ENCODE measurements around the gene CEACAM8.

Gene CEACAM8

GRCh38 chr19:42553292-42554045 lies 41.3 kb downstream of the CEACAM8 start:
- CTCF ChIA-PET, result interaction anchor here (1.7 to 4.8 kb wide), 2 partner anchors 10 to 13 kb away, joined by 8 to 23 read pairs; no protein-coding TSS in a partner anchor
- no peak overlapping the region for H3K4me3 ChIP-seq (ENCODE audit: low read depth, low read length)
- H3K27ac ChIP-seq (ENCODE audit: extremely low read depth, low read depth, low read length), result no peak overlapping the region
- no peak for TF ChIP-seq ZNF624 (tag by site-specific recombination; IDR thresholded peaks at IDR 0.05)
- no peak for TF ChIP-seq SETDB1 (IDR thresholded peaks at IDR 0.05; ENCODE audit: insufficient read length, low read length)
- no peak for TF ChIP-seq ZNF585B (tag by site-specific recombination; IDR thresholded peaks at IDR 0.05)
- no peak for TF ChIP-seq BCL6B (tag by site-specific recombination; IDR thresholded peaks at IDR 0.05)
- TF ChIP-seq ZNF416 (tag by site-specific recombination; IDR thresholded peaks at IDR 0.05), result no peak
- TF ChIP-seq GLIS1 (tag by site-specific recombination; IDR thresholded peaks at IDR 0.05), result no peak
- TF ChIP-seq ZEB2 (tag by site-specific recombination; IDR thresholded peaks at IDR 0.05), result no peak
- TF ChIP-seq ZNF335 (tag by site-specific recombination; conservative IDR thresholded peaks at IDR 0.05), result no peak
- TF ChIP-seq ZNF629 (tag by site-specific recombination; IDR thresholded peaks at IDR 0.05), result no peak
- no peak for TF ChIP-seq ZBTB11 (tag by site-specific recombination; conservative IDR thresholded peaks at IDR 0.05; ENCODE audit: low read depth)
- no peak for TF ChIP-seq ZNF404 (tag by site-specific recombination; IDR thresholded peaks at IDR 0.05)
- no peak for TF ChIP-seq ZBTB44 (tag by site-specific recombination; IDR thresholded peaks at IDR 0.05)
- no peak for TF ChIP-seq ZBTB26 (tag by site-specific recombination; optimal IDR thresholded peaks at IDR 0.05)
- no peak for TF ChIP-seq REST (tag by site-specific recombination; IDR thresholded peaks at IDR 0.05)
- TF ChIP-seq ZNF76 (tag by site-specific recombination; IDR thresholded peaks at IDR 0.05; ENCODE audit: borderline replicate concordance, low read depth), result no peak
- no peak for TF ChIP-seq ZNF266 (tag by site-specific recombination; IDR thresholded peaks at IDR 0.05; ENCODE audit: low read depth)
- no peak for TF ChIP-seq ZNF639 (tag by site-specific recombination; IDR thresholded peaks at IDR 0.05)
- TF ChIP-seq ZNF610 (tag by site-specific recombination; IDR thresholded peaks at IDR 0.05; ENCODE audit: borderline replicate concordance), result no peak
- no peak for TF ChIP-seq ZNF449 (tag by site-specific recombination; IDR thresholded peaks at IDR 0.05)
- H3K36me3 ChIP-seq (ENCODE audit: control insufficient read depth in 2 of 2, insufficient read depth in 1 of 2, low read length in 2 of 2), result no peaks in the 10 kb centered on the region
- POLR2A ChIA-PET, result interaction anchor here (0.6 kb wide), 1 partner anchor 780 kb away, joined by 3 read pairs; no protein-coding TSS in a partner anchor
- no peaks in the 10 kb centered on the region for H3K9me3 ChIP-seq (ENCODE audit: control insufficient read depth, insufficient read depth, low read depth, low read length)
- H3K4me1 ChIP-seq (ENCODE audit: control insufficient read depth, insufficient read depth, low read length), result no peaks in the 10 kb centered on the region

Measured in HEK293 (cell line).